ENCODE measurements around the gene NFIX. TPM values are rescaled to one million over a fixed set of nuclear protein-coding genes. Genes with fewer than 3 reads are reported as not detected.

Gene NFIX
- total and polyA plus RNA-seq, 12 donors: 16.8 to 162 (median 138) TPM

DNA sequence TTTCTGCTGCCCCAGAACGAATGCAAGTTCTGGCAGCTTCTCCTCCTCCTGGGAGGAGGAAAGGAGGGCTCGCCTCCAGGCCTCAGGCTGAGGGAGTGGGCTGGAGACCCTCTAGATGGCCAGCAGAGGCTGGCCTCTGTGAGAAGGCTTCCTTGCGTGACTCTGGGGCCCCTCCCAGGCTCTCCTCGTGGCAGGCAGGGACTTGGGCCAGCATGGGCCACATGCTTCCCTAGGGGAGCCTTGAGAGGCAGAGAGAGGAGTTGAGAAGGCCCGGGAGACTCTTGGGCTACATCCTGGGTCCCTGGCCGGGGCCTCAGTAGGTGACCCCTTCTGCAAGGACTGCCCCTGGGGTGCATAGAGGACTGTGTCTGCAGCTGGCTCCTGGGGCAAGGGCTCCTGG, 81.5 kb downstream of the NFIX start:
- Histone ChIP-seq H3K4me3 (no peak overlapping the region), H3K4me1 (peaks cover 29 to 81% (median 47%) of the 10 kb centered on the region in 9 donors), H3K27ac (peak overlapping the region in 8 of 10 donors; percentile 30 to 85 (median 67)), H3K27me3 (no peaks in the 10 kb centered on the region), H3K36me3 (peaks cover 0 to 73% (median 16%) of the 10 kb centered on the region in 9 donors), H3K9me3 (no peaks in the 10 kb centered on the region)
- 46 to 68% methylated on average over 6 of the region's 6 CpGs for WGBS, 2 donors
- TF ChIP-seq, protein P1, sequence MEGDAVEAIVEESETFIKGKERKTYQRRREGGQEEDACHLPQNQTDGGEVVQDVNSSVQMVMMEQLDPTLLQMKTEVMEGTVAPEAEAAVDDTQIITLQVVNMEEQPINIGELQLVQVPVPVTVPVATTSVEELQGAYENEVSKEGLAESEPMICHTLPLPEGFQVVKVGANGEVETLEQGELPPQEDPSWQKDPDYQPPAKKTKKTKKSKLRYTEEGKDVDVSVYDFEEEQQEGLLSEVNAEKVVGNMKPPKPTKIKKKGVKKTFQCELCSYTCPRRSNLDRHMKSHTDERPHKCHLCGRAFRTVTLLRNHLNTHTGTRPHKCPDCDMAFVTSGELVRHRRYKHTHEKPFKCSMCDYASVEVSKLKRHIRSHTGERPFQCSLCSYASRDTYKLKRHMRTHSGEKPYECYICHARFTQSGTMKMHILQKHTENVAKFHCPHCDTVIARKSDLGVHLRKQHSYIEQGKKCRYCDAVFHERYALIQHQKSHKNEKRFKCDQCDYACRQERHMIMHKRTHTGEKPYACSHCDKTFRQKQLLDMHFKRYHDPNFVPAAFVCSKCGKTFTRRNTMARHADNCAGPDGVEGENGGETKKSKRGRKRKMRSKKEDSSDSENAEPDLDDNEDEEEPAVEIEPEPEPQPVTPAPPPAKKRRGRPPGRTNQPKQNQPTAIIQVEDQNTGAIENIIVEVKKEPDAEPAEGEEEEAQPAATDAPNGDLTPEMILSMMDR (IDR thresholded peaks at IDR 0.05): no peak
- ATAC-seq (peak in 3 of 8 donors; percentile 2 to 12 (median 10)), DNase-seq (no peak)
- intact Hi-C loops (cut with DNase I): loop anchor here in 4 of 10 donors (5.0 kb wide), 4 partner anchors 79 to 94 kb away; partner anchors contain the start of gene NFIX (in 1 of the 4)

DNA sequence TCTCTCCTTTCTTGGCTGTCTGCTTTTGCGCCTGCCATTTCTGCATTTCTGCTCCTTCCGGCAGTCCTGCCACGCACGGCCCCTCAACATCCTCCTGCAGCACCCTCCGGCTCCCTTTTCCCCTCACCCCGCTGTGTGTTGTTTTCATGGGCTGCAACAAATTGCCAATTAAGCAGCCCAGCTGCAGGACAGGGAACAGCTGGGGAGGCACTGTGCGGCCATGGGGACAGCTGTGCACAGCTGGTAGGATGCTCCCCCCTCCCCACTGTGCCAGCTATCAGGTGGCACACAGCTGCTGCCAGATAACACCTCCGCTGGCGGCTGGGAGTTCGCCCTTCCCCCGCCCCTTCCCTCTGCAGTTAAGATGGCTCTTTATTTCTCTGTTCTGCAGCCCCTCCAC, 82.0 kb downstream of the NFIX start:
- intact Hi-C loops (cut with DNase I): loop anchor here in 4 of 10 donors (5.0 kb wide), 4 partner anchors 80 to 95 kb away; partner anchors contain the start of gene NFIX (in 1 of the 4)
- WGBS, 2 donors: 58 to 69% methylated on average over 11 of the region's 11 CpGs
- peak overlapping the region in 8 of 10 donors; percentile 30 to 87 (median 76) for H3K27ac ChIP-seq
- TF ChIP-seq, protein P1 (IDR thresholded peaks at IDR 0.05): no peak
- DNase-seq: no peak
- peaks cover 0 to 77% (median 16%) of the 10 kb centered on the region in 9 donors for H3K36me3 ChIP-seq
- H3K4me1 ChIP-seq: peaks cover 30 to 81% (median 44%) of the 10 kb centered on the region in 9 donors
- ATAC-seq: peak in 1 of 8 donors; percentile 15
- no peaks in the 10 kb centered on the region for H3K27me3 ChIP-seq
- no peak overlapping the region for H3K4me3 ChIP-seq
- no peaks in the 10 kb centered on the region for H3K9me3 ChIP-seq

DNA sequence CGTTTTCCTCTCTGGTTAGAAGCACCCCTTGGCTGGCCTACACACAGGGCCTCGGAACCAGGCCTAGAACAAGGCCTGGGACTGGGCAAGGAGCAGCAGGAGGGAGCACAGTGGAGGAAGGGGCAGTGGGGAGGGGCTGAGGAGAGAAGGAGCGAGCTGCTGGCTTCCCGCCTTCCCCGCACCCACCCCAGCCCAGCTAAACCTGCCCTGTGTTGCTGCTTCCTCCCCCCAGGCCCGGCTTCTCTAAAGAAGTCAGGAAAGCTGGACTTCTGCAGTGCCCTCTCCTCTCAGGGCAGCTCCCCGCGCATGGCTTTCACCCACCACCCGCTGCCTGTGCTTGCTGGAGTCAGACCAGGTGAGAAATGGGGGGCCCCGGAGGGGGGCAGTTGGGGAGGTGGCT, 83.1 kb downstream of the NFIX start:
- no peak overlapping the region for H3K4me3 ChIP-seq
- H3K27me3 ChIP-seq: no peaks in the 10 kb centered on the region
- WGBS, 2 donors: 78 to 91% methylated on average over 8 to 10 of the region's 10 CpGs
- peaks cover 36 to 81% (median 48%) of the 10 kb centered on the region in 9 donors for H3K4me1 ChIP-seq
- TF ChIP-seq, protein P1 (IDR thresholded peaks at IDR 0.05): no peak
- H3K36me3 ChIP-seq: peaks cover 0 to 81% (median 14%) of the 10 kb centered on the region in 9 donors
- peak overlapping the region; percentile 53 to 87 (median 76) for H3K27ac ChIP-seq
- no peak for DNase-seq
- no peaks in the 10 kb centered on the region for H3K9me3 ChIP-seq
- intact Hi-C loops (cut with DNase I): loop anchor here in 4 of 10 donors (5.0 kb wide), 4 partner anchors 81 to 96 kb away; partner anchors contain the start of gene NFIX (in 1 of the 4)
- peak in 1 of 8 donors; percentile 5 for ATAC-seq

DNA sequence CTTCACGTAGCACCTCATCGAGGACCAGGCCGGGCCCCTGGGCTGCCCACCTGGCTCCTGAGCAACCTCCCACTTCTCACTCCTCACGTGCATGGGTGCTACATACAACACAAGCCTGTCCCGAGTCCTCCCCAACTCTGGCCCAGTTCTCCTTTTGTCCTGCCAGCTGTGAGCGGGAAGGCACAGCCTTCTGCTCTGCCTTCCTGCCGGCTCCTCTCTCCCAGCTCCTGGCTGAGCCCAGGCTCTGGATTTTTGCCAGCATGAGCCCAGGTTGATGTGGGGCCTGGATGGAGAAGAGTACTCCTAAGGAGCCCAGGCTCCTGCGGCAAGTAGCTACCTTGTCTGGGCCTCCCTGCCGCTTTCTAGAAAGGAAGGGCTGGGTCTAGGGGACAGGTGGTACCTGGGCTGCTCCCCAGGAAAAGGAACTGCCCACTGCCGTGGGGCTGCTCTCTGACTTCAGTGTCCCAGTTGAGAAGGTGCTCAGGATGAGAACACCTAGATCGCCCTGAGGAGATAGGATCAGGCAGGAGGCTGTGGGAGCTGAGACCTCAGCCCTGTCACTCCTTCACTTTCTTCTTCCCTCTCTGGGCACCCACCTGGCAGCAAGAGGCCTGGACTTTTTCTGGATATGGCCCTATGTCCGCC, 83.7 kb downstream of the NFIX start:
- TF ChIP-seq, protein P1 (IDR thresholded peaks at IDR 0.05): no peak
- no peaks in the 10 kb centered on the region for H3K27me3 ChIP-seq
- peak overlapping the region; percentile 53 to 87 (median 76) for H3K27ac ChIP-seq
- 49 to 53% methylated on average over 12 of the region's 12 CpGs for WGBS, 2 donors
- peaks cover 0 to 81% (median 13%) of the 10 kb centered on the region in 9 donors for H3K36me3 ChIP-seq
- ATAC-seq (peak in 6 of 8 donors; percentile 28 to 78 (median 51)), DNase-seq (peak in 1 of 2 donors; percentile 52)
- no peaks in the 10 kb centered on the region for H3K9me3 ChIP-seq
- H3K4me1 ChIP-seq: peaks cover 36 to 78% (median 48%) of the 10 kb centered on the region in 9 donors
- H3K4me3 ChIP-seq: peak overlapping the region in 1 of 10 donors; percentile 7
- intact Hi-C loops (cut with DNase I): loop anchor here in 4 of 10 donors (5.0 kb wide), 4 partner anchors 82 to 97 kb away; partner anchors contain the start of gene NFIX (in 1 of the 4)

All from heart right ventricle (tissue), 16 donors.